LNCAP (cell line): ENCODE data around the gene ITK.

Source experiments
- CTCF ChIP-seq: fragments of 450-650 bp; IDR thresholded peaks from 2 replicates; pipeline ENCODE4 v1.5.1; 2017; ENCODE audit warnings: mild to moderate bottlenecking

The ITK gene

GRCh38 chr5:157259699-157260098 is 79.1 kb downstream of the ITK start:
- no peak for TF ChIP-seq CTCF

GRCh38 chr5:157263496-157264090 is 83.0 kb downstream of the ITK start:
- no peak for TF ChIP-seq CTCF

GRCh38 chr5:157265714-157266285 is 85.2 kb downstream of the ITK start, which contains the start of gene CYFIP2:
Gene CYFIP2, plus strand, starts transcription at chr5:157266123. Its CDS starts 19,239 bp downstream, at chr5:157285362.
- no peak for TF ChIP-seq CTCF

GRCh38 chr5:157266286-157267007 is 85.8 kb downstream of the ITK start:
- TF ChIP-seq CTCF: peak; percentile 21; the same call in 1 of the 2 replicates

- TF ChIP-seq CTCF: no peak
Measured at GRCh38 chr5:157267025-157267424, 86.4 kb downstream of the ITK start.

- TF ChIP-seq CTCF: no peak
Measured at GRCh38 chr5:157267761-157268480, 87.3 kb downstream of the ITK start.

GRCh38 chr5:157269165-157269671 is 88.6 kb downstream of the ITK start:
- TF ChIP-seq CTCF: no peak
